Nephron (organoid): ENCODE data around the gene CHD9.
A peak's percentile ranks its signal among the peaks of the same experiment; 100 is the strongest.

Experiments used
- H3K27ac Mint-ChIP-seq, 3 experiments: 2 replicates each; pipeline ENCODE4 v1.8.0; 2020; ENCODE audit warnings: mixed read lengths in 3 of 3, mild to moderate bottlenecking in 2 of 3, moderate library complexity in 1 of 3
- H3K27me3 Mint-ChIP-seq: 2 replicates; pipeline ENCODE4 v1.8.0; 2021; ENCODE audit warnings: low read depth, mild to moderate bottlenecking, moderate library complexity, mixed read lengths
- H3K36me3 Mint-ChIP-seq: 2 replicates; pipeline ENCODE4 v1.8.0; 2020; ENCODE audit warnings: low read depth, mixed read lengths
- H3K4me1 Mint-ChIP-seq: 2 replicates; pipeline ENCODE4 v1.8.0; 2020; ENCODE audit warnings: mixed read lengths
- H3K4me3 Mint-ChIP-seq, 3 experiments: 2 replicates each; pipeline ENCODE4 v1.8.0; 2020; ENCODE audit warnings: mild to moderate bottlenecking in 3 of 3, mixed read lengths in 3 of 3, moderate library complexity in 2 of 3
- H3K9me3 Mint-ChIP-seq: 2 replicates; pipeline ENCODE4 v1.8.0; 2020; ENCODE audit warnings: mixed read lengths
- TF ChIP-seq, protein P1 (sequence below), 3 experiments: fragments of 200-600 bp; sonication (generic); IDR thresholded peaks; one replicate each; pipeline ENCODE4 v1.5.0; 2021; ENCODE audit warnings: antibody characterized with exemption in 3 of 3; ENCODE audit not compliant: unreplicated experiment in 3 of 3

Gene CHD9

DNA sequence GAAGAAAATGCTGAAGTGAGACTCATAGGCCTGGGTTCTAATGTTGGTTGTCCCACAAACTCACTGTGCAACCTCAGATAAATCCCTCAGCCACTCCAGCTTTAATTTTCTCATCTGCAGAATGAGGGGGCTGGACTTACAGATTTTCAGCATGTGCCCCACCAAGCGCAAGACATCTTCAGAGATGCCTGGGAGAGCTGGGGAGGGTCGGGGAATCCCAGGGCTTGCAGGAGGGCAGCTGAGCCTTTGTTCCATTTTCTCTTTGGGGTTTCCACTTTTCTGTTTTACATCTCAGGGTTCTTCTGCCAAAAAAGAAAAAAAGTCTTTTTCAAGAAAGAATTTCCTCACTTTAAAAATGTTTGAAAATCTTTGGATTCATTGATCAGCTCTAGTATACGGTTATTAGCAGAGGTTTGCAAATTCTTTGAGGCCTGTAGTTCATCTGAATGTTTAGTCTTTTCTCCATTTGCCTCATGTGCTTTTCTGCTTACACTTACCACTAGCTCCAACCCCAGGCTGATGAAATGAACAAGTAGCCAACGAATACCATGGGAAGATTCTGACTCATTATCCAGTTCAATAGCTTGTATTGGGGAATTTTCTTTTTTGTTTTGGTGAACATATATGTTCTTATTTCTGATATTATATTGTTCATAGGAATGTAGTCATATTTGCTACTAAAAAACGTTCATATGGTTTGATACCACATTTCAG lies 56.4 kb downstream of the CHD9 start:
- Mint-ChIP-seq H3K27me3 (no peaks in the 10 kb centered on the region), H3K36me3 (peaks cover 4% of the 10 kb centered on the region), H3K27ac (peak overlapping the region in 2 of 3 experiments; percentile 15 to 23), H3K4me3 (no peak overlapping the region), H3K4me1 (peaks cover 5% of the 10 kb centered on the region), H3K9me3 (no peaks in the 10 kb centered on the region)
- TF ChIP-seq, protein P1, sequence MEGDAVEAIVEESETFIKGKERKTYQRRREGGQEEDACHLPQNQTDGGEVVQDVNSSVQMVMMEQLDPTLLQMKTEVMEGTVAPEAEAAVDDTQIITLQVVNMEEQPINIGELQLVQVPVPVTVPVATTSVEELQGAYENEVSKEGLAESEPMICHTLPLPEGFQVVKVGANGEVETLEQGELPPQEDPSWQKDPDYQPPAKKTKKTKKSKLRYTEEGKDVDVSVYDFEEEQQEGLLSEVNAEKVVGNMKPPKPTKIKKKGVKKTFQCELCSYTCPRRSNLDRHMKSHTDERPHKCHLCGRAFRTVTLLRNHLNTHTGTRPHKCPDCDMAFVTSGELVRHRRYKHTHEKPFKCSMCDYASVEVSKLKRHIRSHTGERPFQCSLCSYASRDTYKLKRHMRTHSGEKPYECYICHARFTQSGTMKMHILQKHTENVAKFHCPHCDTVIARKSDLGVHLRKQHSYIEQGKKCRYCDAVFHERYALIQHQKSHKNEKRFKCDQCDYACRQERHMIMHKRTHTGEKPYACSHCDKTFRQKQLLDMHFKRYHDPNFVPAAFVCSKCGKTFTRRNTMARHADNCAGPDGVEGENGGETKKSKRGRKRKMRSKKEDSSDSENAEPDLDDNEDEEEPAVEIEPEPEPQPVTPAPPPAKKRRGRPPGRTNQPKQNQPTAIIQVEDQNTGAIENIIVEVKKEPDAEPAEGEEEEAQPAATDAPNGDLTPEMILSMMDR (IDR thresholded peaks at IDR 0.05; ENCODE audit: unreplicated experiment in 3 of 3) = no peak

DNA sequence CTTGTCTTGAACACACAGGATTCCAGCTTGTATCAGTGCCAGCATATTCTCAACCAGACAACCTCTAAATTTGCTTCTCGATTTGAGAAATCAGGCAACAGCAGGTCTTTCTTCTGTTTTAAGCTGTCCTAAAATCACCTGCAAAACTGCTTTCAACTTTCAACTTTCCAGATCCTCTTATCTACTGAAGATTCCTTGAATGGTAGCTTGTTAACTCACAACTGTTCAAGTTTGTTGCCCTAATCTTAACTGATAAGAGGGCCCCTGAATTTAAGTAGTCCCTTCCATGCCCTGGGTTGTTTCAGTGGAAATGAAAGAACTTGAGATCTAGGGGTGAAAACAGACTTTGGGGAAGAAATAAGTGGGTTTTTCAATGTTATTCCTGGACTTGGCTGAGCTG lies 57.2 kb downstream of the CHD9 start:
- H3K4me3 Mint-ChIP-seq = no peak overlapping the region

GRCh38 chr16:53115047-53115446 lies 60.3 kb downstream of the CHD9 start:
- Mint-ChIP-seq H3K9me3 (no peaks in the 10 kb centered on the region), H3K27me3 (no peaks in the 10 kb centered on the region), H3K4me1 (peaks cover 5% of the 10 kb centered on the region), H3K4me3 (no peak overlapping the region), H3K27ac (no peak overlapping the region), H3K36me3 (peaks cover 3% of the 10 kb centered on the region)
- TF ChIP-seq, protein P1 (IDR thresholded peaks at IDR 0.05; ENCODE audit: unreplicated experiment in 3 of 3) = no peak

More for the DNA sequence above, 57.2 kb downstream of the CHD9 start:
- H3K9me3 Mint-ChIP-seq = no peaks in the 10 kb centered on the region
- H3K4me1 Mint-ChIP-seq = peaks cover 5% of the 10 kb centered on the region
- no peaks in the 10 kb centered on the region for H3K27me3 Mint-ChIP-seq
- H3K27ac Mint-ChIP-seq = peak overlapping the region; percentile 15 to 37 (median 20)
- peaks cover 3% of the 10 kb centered on the region for H3K36me3 Mint-ChIP-seq
- TF ChIP-seq, protein P1 (IDR thresholded peaks at IDR 0.05; ENCODE audit: unreplicated experiment in 3 of 3) = no peak

GRCh38 chr16:53115773-53116172 lies 61.0 kb downstream of the CHD9 start:
- H3K27ac Mint-ChIP-seq = no peak overlapping the region
- H3K4me1 Mint-ChIP-seq = peaks cover 5% of the 10 kb centered on the region

DNA sequence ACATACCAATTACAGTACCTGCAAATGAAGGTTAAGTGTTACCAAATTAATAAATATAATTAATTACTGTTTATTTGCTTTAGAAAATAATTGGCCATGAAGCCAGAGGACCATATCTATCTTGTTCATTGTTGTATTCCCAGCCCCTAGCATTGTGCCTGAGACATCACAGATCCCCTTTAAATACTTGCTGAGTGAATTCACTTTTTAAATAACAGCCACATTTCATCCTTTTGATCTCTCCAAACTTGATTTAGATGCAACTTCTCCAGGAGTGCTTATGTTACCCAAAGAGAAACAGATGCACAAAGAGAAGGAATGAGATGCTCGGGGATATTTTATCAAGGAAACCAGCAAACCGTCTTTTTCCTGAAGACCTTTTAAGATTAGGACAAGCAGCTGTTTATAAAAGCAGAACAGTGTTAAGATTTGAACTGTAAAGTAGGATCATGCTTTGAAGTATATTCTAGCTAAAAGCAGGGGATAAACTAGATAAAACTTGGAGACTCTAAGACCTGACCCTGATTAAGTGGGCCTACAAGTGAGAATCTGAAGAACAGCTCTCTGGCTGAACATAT lies 66.3 kb downstream of the CHD9 start:
- no peaks in the 10 kb centered on the region for H3K27me3 Mint-ChIP-seq
- peaks cover 3% of the 10 kb centered on the region for H3K9me3 Mint-ChIP-seq
- H3K27ac Mint-ChIP-seq = peak overlapping the region; percentile 83 to 85 (median 84)
- H3K36me3 Mint-ChIP-seq = peaks cover 3% of the 10 kb centered on the region
- H3K4me3 Mint-ChIP-seq = no peak overlapping the region
- H3K4me1 Mint-ChIP-seq = peaks cover 8% of the 10 kb centered on the region
- TF ChIP-seq, protein P1 (IDR thresholded peaks at IDR 0.05; ENCODE audit: unreplicated experiment in 3 of 3) = no peak

More at GRCh38 chr16:53115773-53116172, 61.0 kb downstream of the CHD9 start:
- H3K4me3 Mint-ChIP-seq = no peak overlapping the region
- H3K27me3 Mint-ChIP-seq = no peaks in the 10 kb centered on the region
- no peaks in the 10 kb centered on the region for H3K9me3 Mint-ChIP-seq
- peaks cover 3% of the 10 kb centered on the region for H3K36me3 Mint-ChIP-seq
- TF ChIP-seq, protein P1 (IDR thresholded peaks at IDR 0.05; ENCODE audit: unreplicated experiment in 3 of 3) = no peak
